Measurements from ENCODE around the gene GINM1.
A peak's percentile ranks its signal among the peaks of the same experiment; 100 is the strongest.

Gene GINM1

GRCh38 chr6:149545258-149545753, 20.9 kb upstream of the GINM1 start:
- H3K36me3 ChIP-seq (ENCODE audit: control insufficient read depth, insufficient read depth, low read length), result peaks cover under 1% of the 10 kb centered on the region
- TF ChIP-seq CTCF (IDR thresholded peaks at IDR 0.05; ENCODE audit: insufficient read depth, low read length, poor library complexity, severe bottlenecking), result peak; percentile 39
- DNase-seq (ENCODE audit: extremely low read depth, insufficient read length), result peak; percentile 31
- H3K27me3 ChIP-seq (replicated peaks; ENCODE audit: control insufficient read depth, insufficient read depth, low read length), result no peaks in the 10 kb centered on the region
- H3K4me3 ChIP-seq (replicated peaks; ENCODE audit: low read depth, low read length), result peak overlapping the region; percentile 98

- no peaks in the 10 kb centered on the region for H3K27me3 ChIP-seq (replicated peaks; ENCODE audit: control insufficient read depth, insufficient read depth, low read length)
- peak; percentile 95 for TF ChIP-seq CTCF (IDR thresholded peaks at IDR 0.05; ENCODE audit: insufficient read depth, low read length, poor library complexity, severe bottlenecking)
- DNase-seq (ENCODE audit: extremely low read depth, insufficient read length), result peak; percentile 97
- no peaks in the 10 kb centered on the region; the same call in 1 of the 2 replicates for H3K36me3 ChIP-seq (ENCODE audit: control insufficient read depth, insufficient read depth, low read length)
- H3K4me3 ChIP-seq (replicated peaks; ENCODE audit: low read depth, low read length), result peak within 1 kb of the TSS; percentile 98
Observed at GRCh38 chr6:149545754-149546471, 20.3 kb upstream of the GINM1 start, which contains the start of gene PPIL4. PPIL4 (minus strand) TSS chr6:149546043; CDS start chr6:149546005, 38 bp downstream.

GRCh38 chr6:149551920-149552319, 14.3 kb upstream of the GINM1 start:
- no peaks in the 10 kb centered on the region for H3K36me3 ChIP-seq (ENCODE audit: control insufficient read depth, insufficient read depth, low read length)
- no peaks in the 10 kb centered on the region for H3K27me3 ChIP-seq (replicated peaks; ENCODE audit: control insufficient read depth, insufficient read depth, low read length)
- no peak for TF ChIP-seq CTCF (IDR thresholded peaks at IDR 0.05; ENCODE audit: insufficient read depth, low read length, poor library complexity, severe bottlenecking)
- DNase-seq (ENCODE audit: extremely low read depth, insufficient read length), result no peak
- H3K4me3 ChIP-seq (replicated peaks; ENCODE audit: low read depth, low read length), result no peak overlapping the region

GRCh38 chr6:149558029-149558428, 8.1 kb upstream of the GINM1 start:
- H3K27me3 ChIP-seq (replicated peaks; ENCODE audit: control insufficient read depth, insufficient read depth, low read length), result no peaks in the 10 kb centered on the region
- no peak overlapping the region for H3K4me3 ChIP-seq (replicated peaks; ENCODE audit: low read depth, low read length)
- no peak for DNase-seq (ENCODE audit: extremely low read depth, insufficient read length)
- TF ChIP-seq CTCF (IDR thresholded peaks at IDR 0.05; ENCODE audit: insufficient read depth, low read length, poor library complexity, severe bottlenecking), result no peak
- H3K36me3 ChIP-seq (ENCODE audit: control insufficient read depth, insufficient read depth, low read length), result no peaks in the 10 kb centered on the region

- Histone ChIP-seq H3K36me3 (ENCODE audit: control insufficient read depth, insufficient read depth, low read length) (no peaks in the 10 kb centered on the region), H3K4me3 (replicated peaks; ENCODE audit: low read depth, low read length) (no peak overlapping the region), H3K27me3 (replicated peaks; ENCODE audit: control insufficient read depth, insufficient read depth, low read length) (no peaks in the 10 kb centered on the region)
- TF ChIP-seq CTCF (IDR thresholded peaks at IDR 0.05; ENCODE audit: insufficient read depth, low read length, poor library complexity, severe bottlenecking), result no peak
- no peak for DNase-seq (ENCODE audit: extremely low read depth, insufficient read length)
Observed at GRCh38 chr6:149559389-149559788, 6.8 kb upstream of the GINM1 start.
